HL-60 (cell line): ENCODE measurements around the gene MYLK4.

Experiments
- DNase-seq, 2 experiments: peaks; one replicate each; pipeline ENCODE4 v3.0.0-alpha.2; 2010 to 2020; ENCODE audit warnings: low read depth in 1 of 2, low spot score in 1 of 2
- H3K27ac ChIP-seq: fragments of 250-450 bp; sonication (Bioruptor Pico); replicated peaks from 2 replicates; pipeline ENCODE4 v1.5.1; 2020; ENCODE audit warnings: mild to moderate bottlenecking, moderate library complexity
- H3K27me3 ChIP-seq: fragments of 250-450 bp; sonication (Bioruptor Pico); 2 replicates; pipeline ENCODE4 v1.5.1; 2021; ENCODE audit warnings: mild to moderate bottlenecking, moderate library complexity; ENCODE audit not compliant: insufficient read depth, poor library complexity, severe bottlenecking
- H3K4me3 ChIP-seq: replicated peaks from 2 replicates; pipeline ENCODE4 v1.5.1; 2011; ENCODE audit warnings: mild to moderate bottlenecking, control low read depth, low read length; ENCODE audit not compliant: insufficient read depth
- CTCF ChIP-seq: IDR thresholded peaks from one replicate; pipeline ENCODE4 v1.5.1; 2011; ENCODE audit warnings: low read length, control low read depth, inconsistent platforms; ENCODE audit not compliant: insufficient read depth
- GABPA ChIP-seq: IDR thresholded peaks from 2 replicates; pipeline ENCODE4 v1.6.1; 2012; ENCODE audit warnings: low read depth
- POLR2AphosphoS5 ChIP-seq: IDR thresholded peaks from 2 replicates; pipeline ENCODE4 v1.6.1; 2012; ENCODE audit warnings: low read depth
- REST ChIP-seq: IDR thresholded peaks from 2 replicates; pipeline ENCODE4 v1.6.1; 2012; ENCODE audit warnings: low read depth; ENCODE audit not compliant: insufficient replicate concordance
- SPI1 ChIP-seq: IDR thresholded peaks from 2 replicates; pipeline ENCODE4 v1.6.1; 2012; ENCODE audit warnings: low read depth, mild to moderate bottlenecking, borderline replicate concordance

MYLK4 gene

GRCh38 chr6:2733736-2734480 is 16.8 kb downstream of the MYLK4 start:
- DNase-seq: no peak
- no peak overlapping the region for H3K4me3 ChIP-seq
- peak overlapping the region; percentile 75 for H3K27ac ChIP-seq

GRCh38 chr6:2733324-2733723 is 17.4 kb downstream of the MYLK4 start:
- peak overlapping the region; percentile 75 for H3K27ac ChIP-seq

More at GRCh38 chr6:2733736-2734480, 16.8 kb downstream of the MYLK4 start:
- H3K27me3 ChIP-seq: no peaks in the 10 kb centered on the region
- no peak for TF ChIP-seq SPI1
- no peak for TF ChIP-seq POLR2AphosphoS5
- no peak for TF ChIP-seq GABPA
- no peak for TF ChIP-seq CTCF
- no peak for TF ChIP-seq REST

More at GRCh38 chr6:2733324-2733723, 17.4 kb downstream of the MYLK4 start:
- DNase-seq: peak; percentile 82 to 98
- no peak for TF ChIP-seq CTCF
- no peak for TF ChIP-seq REST
- no peak for TF ChIP-seq GABPA
- 0 out of 2 replicates have a peak, but pooled peaks have one; percentile 41 for TF ChIP-seq POLR2AphosphoS5
- peak; percentile 77 for TF ChIP-seq SPI1
- Histone ChIP-seq H3K27me3 (no peaks in the 10 kb centered on the region), H3K4me3 (no peak overlapping the region)
